Measurements from ENCODE around the gene SPAST. TPM values are rescaled to one million over a fixed set of nuclear protein-coding genes. Genes with fewer than 3 reads are reported as not detected.
"Not testable (repeated sequence)": the region's sequence is repeated elsewhere in the genome, so short reads cannot be mapped to it uniquely, and the experiment has no call there.

The SPAST gene
- total RNA-seq, 4 donors from 2014 or later = 18.2 to 46.9 (median 23.4) TPM

GRCh38 chr2:32182667-32183066 lies 119.3 kb downstream of the SPAST start:
- Histone ChIP-seq H3K27me3 (no peaks in the 10 kb centered on the region), H3K4me3 (no peak overlapping the region), H3K36me3 (peaks cover 0 to 50% (median 0%) of the 10 kb centered on the region in 3 donors), H3K9me3 (no peaks in the 10 kb centered on the region), H3K4me1 (no peaks in the 10 kb centered on the region), H3K27ac (no peak overlapping the region)
- TF ChIP-seq CTCF (IDR thresholded peaks at IDR 0.05) (no peak), POLR2A (IDR thresholded peaks at IDR 0.05) (no peak)
- no peak for DNase-seq

DNA sequence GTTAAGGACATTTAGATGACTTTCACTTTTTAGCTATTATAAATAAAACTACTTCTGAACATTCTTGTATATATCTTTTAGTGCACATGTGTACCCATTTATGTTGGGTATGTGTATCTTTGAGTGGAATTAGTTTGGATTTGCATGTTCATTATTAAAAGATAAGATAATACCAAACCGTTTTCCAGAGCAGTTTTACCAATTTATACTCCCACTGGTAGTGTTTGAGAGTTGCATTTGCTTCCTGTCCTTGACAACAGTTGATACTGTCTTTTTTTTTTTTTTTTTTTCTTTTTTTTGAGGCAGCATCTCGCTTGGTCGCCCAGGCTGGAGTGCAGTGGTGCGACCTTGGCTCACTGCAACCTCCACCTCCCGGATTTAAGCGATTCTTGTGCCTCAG lies 125.7 kb downstream of the SPAST start:
- H3K27me3 ChIP-seq = no peaks in the 10 kb centered on the region
- H3K4me1 ChIP-seq = no peaks in the 10 kb centered on the region
- H3K4me3 ChIP-seq = no peak overlapping the region
- no peak for DNase-seq
- H3K36me3 ChIP-seq = peaks cover 0 to 35% (median 0%) of the 10 kb centered on the region in 3 donors
- H3K27ac ChIP-seq = no peak overlapping the region
- H3K9me3 ChIP-seq = no peaks in the 10 kb centered on the region
- no peak for TF ChIP-seq POLR2A (IDR thresholded peaks at IDR 0.05)
- TF ChIP-seq CTCF (IDR thresholded peaks at IDR 0.05) = no peak

DNA sequence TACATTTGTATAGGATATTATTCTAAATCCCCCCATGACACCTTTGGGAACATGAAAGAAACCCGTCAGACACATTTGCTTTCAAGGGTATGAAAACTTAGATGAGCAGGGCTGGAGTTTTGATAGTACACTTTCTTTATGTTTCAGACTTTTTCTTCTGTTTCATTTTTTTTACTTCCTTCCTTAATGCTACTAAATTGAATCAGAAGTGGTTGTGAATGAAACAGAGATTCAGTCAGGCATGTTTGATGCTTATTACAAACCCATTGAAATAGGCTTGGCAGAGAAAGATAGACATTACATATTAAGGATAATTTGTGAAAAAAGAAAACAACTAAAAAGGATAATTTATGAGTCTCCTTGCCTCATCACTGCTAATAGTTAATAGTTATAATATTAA lies 129.1 kb downstream of the SPAST start:
- Histone ChIP-seq H3K4me1 (no peaks in the 10 kb centered on the region), H3K4me3 (no peak overlapping the region), H3K9me3 (no peaks in the 10 kb centered on the region), H3K36me3 (peaks cover 0 to 35% (median 0%) of the 10 kb centered on the region in 3 donors), H3K27ac (no peak overlapping the region), H3K27me3 (no peaks in the 10 kb centered on the region)
- TF ChIP-seq POLR2A (IDR thresholded peaks at IDR 0.05) (no peak), CTCF (IDR thresholded peaks at IDR 0.05) (no peak)
- no peak for DNase-seq

GRCh38 chr2:32200814-32201213 lies 137.5 kb downstream of the SPAST start:
- peaks cover 0 to 50% (median 0%) of the 10 kb centered on the region in 3 donors for H3K36me3 ChIP-seq

GRCh38 chr2:32203428-32203827 lies 140.1 kb downstream of the SPAST start:
- DNase-seq, H3K27ac ChIP-seq, H3K27me3 ChIP-seq, H3K9me3 ChIP-seq, H3K4me3 ChIP-seq, H3K4me1 ChIP-seq: not testable (repeated sequence)
- H3K36me3 ChIP-seq = peaks cover 0 to 31% (median 0%) of the 10 kb centered on the region in 3 donors

More at GRCh38 chr2:32200814-32201213, 137.5 kb downstream of the SPAST start:
- DNase-seq = no peak
- H3K9me3 ChIP-seq = no peaks in the 10 kb centered on the region
- H3K4me3 ChIP-seq = no peak overlapping the region
- H3K27ac ChIP-seq = no peak overlapping the region
- TF ChIP-seq CTCF (IDR thresholded peaks at IDR 0.05) = no peak
- H3K27me3 ChIP-seq = no peaks in the 10 kb centered on the region
- no peaks in the 10 kb centered on the region for H3K4me1 ChIP-seq

Other genes with a start within 250 kb of the SPAST start
- 10 to 100 TPM in 3 of 4 donors, 1 to 10 TPM in 1; 5.2 to 27.3 (median 21.7) TPM for gene MEMO1, start 52.5 kb upstream of the SPAST start, total RNA-seq
- gene DPY30, start 23.8 kb upstream of the SPAST start, total RNA-seq = 10 to 100 TPM; 29.5 to 45.4 (median 36.3) TPM
- gene SLC30A6, start 102.3 kb downstream of the SPAST start, total RNA-seq = 10 to 100 TPM in 3 of 4 donors, 1 to 10 TPM in 1; 8.9 to 22.9 (median 13.5) TPM
- gene NLRC4, start 201.3 kb downstream of the SPAST start, total RNA-seq = 1 to 10 TPM in 1 of 4 donors, under 1 TPM in 2, not detected in 1; 0.27 to 6.6 (median 0.35) TPM
- 10 to 100 TPM; 12.4 to 19.6 (median 15.4) TPM for gene YIPF4, start 214.3 kb downstream of the SPAST start, total RNA-seq

All from Peyer's patch (tissue), 4 donors.